Tibial nerve (tissue), 4 donors: Measurements from ENCODE around the gene NAE1. TPM values are rescaled to one million over a fixed set of nuclear protein-coding genes. Genes with fewer than 3 reads are reported as not detected.

ENCODE experiments used
- DNase-seq, 2 donors: peaks; one replicate each; pipeline ENCODE4 v3.0.0-alpha.2; 2019; ENCODE audit warnings: low spot score in 2 of 2
- H3K27ac ChIP-seq, 4 donors: fragments of 200-600 bp; sonication (generic) in 3 of 4; one replicate each; pipeline ENCODE4 v1.5.1; 2017 to 2019; ENCODE audit warnings: mild to moderate bottlenecking in 1 of 4
- H3K27me3 ChIP-seq, 2 donors: fragments of 200-600 bp; sonication (generic) in 1 of 2; one replicate each; pipeline versions ENCODE4 v1.5.1 to v1.6.0; 2017 to 2019
- H3K36me3 ChIP-seq, 3 donors: fragments of 200-600 bp; sonication (generic); one replicate each; pipeline ENCODE4 v1.5.1; 2018 to 2019
- H3K4me1 ChIP-seq, 4 donors: fragments of 200-600 bp; sonication (generic) in 3 of 4; one replicate each; pipeline ENCODE4 v1.5.1; 2017 to 2019
- H3K4me3 ChIP-seq, 4 donors: fragments of 200-600 bp; sonication (generic) in 3 of 4; one replicate each; pipeline ENCODE4 v1.5.1; 2017 to 2019; ENCODE audit warnings: mild to moderate bottlenecking in 1 of 4, moderate library complexity in 1 of 4
- H3K9me3 ChIP-seq, 4 donors: fragments of 200-600 bp; sonication (generic) in 3 of 4; one replicate each; pipeline ENCODE4 v1.5.1; 2017 to 2019
- EP300 ChIP-seq, 2 donors: sonication (generic); formaldehyde crosslinking; IDR thresholded peaks; one replicate each; pipeline ENCODE4 v1.6.1; 2017; ENCODE audit warnings: antibody characterized with exemption in 2 of 2, mild to moderate bottlenecking in 1 of 2
- POLR2A ChIP-seq, 2 donors: fragments of 450-650 bp; IDR thresholded peaks; one replicate each; pipeline ENCODE4 v1.6.1; 2017; ENCODE audit warnings: antibody characterized with exemption in 2 of 2, mild to moderate bottlenecking in 2 of 2, moderate library complexity in 2 of 2
- WGBS, 2 donors: methylation state at CpG; one replicate each; pipeline ENCODE4 v1.1.5; 2018; 5-methylcytosine and 5-hydroxymethylcytosine counted together
- total RNA-seq, 4 donors: library from RNA; depleted of rRNA; stranded (reverse); fragments of >200 nt; gene quantifications; one replicate each; pipeline ENCODE4 v1.1.0, GENCODE V29; 2016
- TF ChIP-seq, protein P1 (sequence below), 5 experiments: fragments of 200-600 bp in 3 of 5; fragments of 450-650 bp in 2 of 5; sonication (generic) in 3 of 5; IDR thresholded peaks; one replicate each; pipeline ENCODE4 v1.5.1; 2016 to 2019; ENCODE audit warnings: antibody characterized with exemption in 5 of 5, mild to moderate bottlenecking in 3 of 5, moderate library complexity in 2 of 5

NAE1 gene
- total RNA-seq, 4 donors from 2014 or later: 29.4 to 45.7 (median 34.6) TPM

DNA sequence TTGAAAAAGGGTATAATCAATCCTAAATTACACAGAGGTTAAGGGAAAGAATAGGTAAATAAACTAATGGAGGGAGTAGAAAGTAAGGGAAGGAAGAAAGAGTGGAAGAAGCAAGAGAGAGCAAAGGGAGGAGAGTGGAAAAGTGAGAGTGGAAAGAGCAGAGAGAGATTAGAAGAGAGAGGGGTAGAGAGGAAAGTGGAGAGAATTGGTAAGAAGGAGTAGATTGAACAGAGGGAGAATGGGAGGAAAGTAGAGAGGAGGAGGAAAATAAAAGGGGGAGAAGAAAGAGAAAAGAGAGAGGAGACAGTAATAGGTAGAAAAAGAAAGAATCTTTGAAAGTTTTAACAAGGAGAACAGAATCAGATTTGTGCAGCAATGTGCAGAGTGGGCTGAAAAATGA, 54.3 kb downstream of the NAE1 start:
- Histone ChIP-seq H3K4me1 (no peaks in the 10 kb centered on the region), H3K27ac (no peak overlapping the region), H3K27me3 (no peaks in the 10 kb centered on the region), H3K36me3 (no peaks in the 10 kb centered on the region), H3K4me3 (no peak overlapping the region), H3K9me3 (no peaks in the 10 kb centered on the region)
- TF ChIP-seq, protein P1, sequence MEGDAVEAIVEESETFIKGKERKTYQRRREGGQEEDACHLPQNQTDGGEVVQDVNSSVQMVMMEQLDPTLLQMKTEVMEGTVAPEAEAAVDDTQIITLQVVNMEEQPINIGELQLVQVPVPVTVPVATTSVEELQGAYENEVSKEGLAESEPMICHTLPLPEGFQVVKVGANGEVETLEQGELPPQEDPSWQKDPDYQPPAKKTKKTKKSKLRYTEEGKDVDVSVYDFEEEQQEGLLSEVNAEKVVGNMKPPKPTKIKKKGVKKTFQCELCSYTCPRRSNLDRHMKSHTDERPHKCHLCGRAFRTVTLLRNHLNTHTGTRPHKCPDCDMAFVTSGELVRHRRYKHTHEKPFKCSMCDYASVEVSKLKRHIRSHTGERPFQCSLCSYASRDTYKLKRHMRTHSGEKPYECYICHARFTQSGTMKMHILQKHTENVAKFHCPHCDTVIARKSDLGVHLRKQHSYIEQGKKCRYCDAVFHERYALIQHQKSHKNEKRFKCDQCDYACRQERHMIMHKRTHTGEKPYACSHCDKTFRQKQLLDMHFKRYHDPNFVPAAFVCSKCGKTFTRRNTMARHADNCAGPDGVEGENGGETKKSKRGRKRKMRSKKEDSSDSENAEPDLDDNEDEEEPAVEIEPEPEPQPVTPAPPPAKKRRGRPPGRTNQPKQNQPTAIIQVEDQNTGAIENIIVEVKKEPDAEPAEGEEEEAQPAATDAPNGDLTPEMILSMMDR (IDR thresholded peaks at IDR 0.05): no peak
- TF ChIP-seq POLR2A (IDR thresholded peaks at IDR 0.05) (no peak), EP300 (IDR thresholded peaks at IDR 0.05) (no peak)
- DNase-seq: no peak

DNA sequence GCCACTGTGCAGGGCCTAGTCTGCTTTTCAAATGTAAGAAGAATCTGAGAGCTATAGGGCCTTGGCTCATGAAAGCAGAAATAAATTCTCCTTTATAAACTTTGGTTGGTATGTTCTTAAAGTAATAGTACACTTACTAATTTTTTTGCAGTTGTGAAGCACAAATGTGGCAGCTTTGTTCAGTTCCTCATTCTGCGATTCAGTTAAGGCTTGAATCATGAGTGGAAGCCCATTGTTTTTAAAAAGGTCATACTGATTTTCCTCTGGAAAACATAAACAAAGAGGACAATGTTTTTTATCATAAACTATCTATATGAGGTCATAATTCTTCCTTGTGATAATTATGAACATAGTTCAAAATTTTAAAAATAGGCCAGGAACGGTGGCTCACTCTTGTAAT, 55.8 kb downstream of the NAE1 start:
- no peak for DNase-seq
- Histone ChIP-seq H3K9me3 (no peaks in the 10 kb centered on the region), H3K27me3 (no peaks in the 10 kb centered on the region), H3K4me1 (no peaks in the 10 kb centered on the region), H3K27ac (no peak overlapping the region), H3K36me3 (no peaks in the 10 kb centered on the region), H3K4me3 (no peak overlapping the region)
- WGBS, 2 donors: 28 to 53% methylated on average over 2 of the region's 2 CpGs
- TF ChIP-seq POLR2A (IDR thresholded peaks at IDR 0.05) (no peak), EP300 (IDR thresholded peaks at IDR 0.05) (no peak)
- TF ChIP-seq, protein P1 (IDR thresholded peaks at IDR 0.05): no peak

DNA sequence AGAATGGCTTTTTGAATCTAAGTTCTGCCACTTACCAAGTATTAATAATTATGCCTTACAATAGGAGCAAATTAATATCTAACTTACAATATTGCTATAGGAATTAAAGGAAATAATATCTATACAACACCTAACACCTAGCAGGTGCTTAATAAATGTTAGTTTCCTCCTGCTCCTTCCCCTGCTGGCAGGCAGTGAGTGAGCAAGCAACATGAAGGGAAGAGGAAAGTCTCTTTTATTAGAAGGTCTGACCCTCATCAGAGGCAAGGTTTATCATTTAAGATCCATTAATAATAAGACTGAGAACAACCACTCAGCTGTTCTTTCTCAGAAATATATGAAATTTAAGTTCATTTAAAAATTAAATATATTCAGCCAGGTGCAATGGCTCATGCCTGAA, 72.7 kb downstream of the NAE1 start:
- Histone ChIP-seq H3K4me1 (no peaks in the 10 kb centered on the region), H3K27me3 (no peaks in the 10 kb centered on the region), H3K36me3 (no peaks in the 10 kb centered on the region), H3K4me3 (no peak overlapping the region), H3K9me3 (no peaks in the 10 kb centered on the region), H3K27ac (no peak overlapping the region)
- TF ChIP-seq POLR2A (IDR thresholded peaks at IDR 0.05) (no peak), EP300 (IDR thresholded peaks at IDR 0.05) (no peak)
- TF ChIP-seq, protein P1 (IDR thresholded peaks at IDR 0.05): no peak
- DNase-seq: no peak

- no peak overlapping the region for H3K27ac ChIP-seq
- H3K36me3 ChIP-seq: no peaks in the 10 kb centered on the region
- peaks cover 0 to 20% (median 12%) of the 10 kb centered on the region in 4 donors for H3K4me1 ChIP-seq
- TF ChIP-seq POLR2A (IDR thresholded peaks at IDR 0.05): no peak
- no peak for TF ChIP-seq EP300 (IDR thresholded peaks at IDR 0.05)
- no peaks in the 10 kb centered on the region for H3K27me3 ChIP-seq
- H3K4me3 ChIP-seq: no peak overlapping the region
- H3K9me3 ChIP-seq: no peaks in the 10 kb centered on the region
- no peak for DNase-seq
- 67 to 69% methylated on average over 3 of the region's 3 CpGs for WGBS, 2 donors
Observed at GRCh38 chr16:66754819-66755218, 76.0 kb downstream of the NAE1 start.

DNA sequence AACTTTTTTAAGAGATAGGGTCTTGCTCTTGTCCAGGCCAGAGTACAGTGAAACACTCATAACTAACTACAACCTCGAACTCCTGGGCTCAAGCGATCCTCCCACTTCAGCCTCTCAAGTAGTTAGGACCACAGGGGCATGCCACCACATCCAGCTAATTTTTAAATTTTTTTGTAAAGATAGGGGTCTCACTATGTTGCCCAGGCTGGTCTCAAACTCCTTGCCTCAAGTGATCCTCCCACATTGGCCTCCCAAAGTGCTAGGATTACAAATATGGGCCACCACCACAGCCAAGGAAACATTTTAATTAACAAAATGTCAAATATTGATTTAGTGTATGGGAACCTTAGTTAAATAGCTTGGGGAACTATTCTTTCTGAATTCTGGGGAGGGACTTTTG, 76.6 kb downstream of the NAE1 start:
- TF ChIP-seq EP300 (IDR thresholded peaks at IDR 0.05): no peak
- TF ChIP-seq POLR2A (IDR thresholded peaks at IDR 0.05): no peak
- TF ChIP-seq, protein P1 (IDR thresholded peaks at IDR 0.05): no peak
- peaks cover 0 to 2% (median under 1%) of the 10 kb centered on the region in 3 donors for H3K36me3 ChIP-seq
- no peaks in the 10 kb centered on the region for H3K27me3 ChIP-seq
- no peaks in the 10 kb centered on the region for H3K9me3 ChIP-seq
- H3K4me3 ChIP-seq: no peak overlapping the region
- DNase-seq: no peak
- H3K27ac ChIP-seq: no peak overlapping the region
- peaks cover 0 to 26% (median 16%) of the 10 kb centered on the region in 4 donors for H3K4me1 ChIP-seq
- WGBS, 2 donors: 91 to 93% methylated on average over 2 of the region's 2 CpGs

GRCh38 chr16:66752958-66753357, 77.8 kb downstream of the NAE1 start:
- WGBS, 2 donors: 94 to 96% methylated on average over 2 of the region's 2 CpGs
- no peaks in the 10 kb centered on the region for H3K9me3 ChIP-seq
- H3K36me3 ChIP-seq: peaks cover 0 to 15% (median 6%) of the 10 kb centered on the region in 3 donors
- peaks cover 0 to 39% (median 20%) of the 10 kb centered on the region in 4 donors for H3K4me1 ChIP-seq
- no peak overlapping the region for H3K27ac ChIP-seq
- TF ChIP-seq EP300 (IDR thresholded peaks at IDR 0.05) (no peak), POLR2A (IDR thresholded peaks at IDR 0.05) (no peak)
- TF ChIP-seq, protein P1 (IDR thresholded peaks at IDR 0.05): no peak
- DNase-seq: no peak
- H3K4me3 ChIP-seq: no peak overlapping the region
- no peaks in the 10 kb centered on the region for H3K27me3 ChIP-seq
